K562 (cell line): ENCODE data around the gene RHBDF2. TPM values are rescaled to one million over a fixed set of nuclear protein-coding genes. Genes with fewer than 3 reads are reported as not detected.
A peak's percentile ranks its signal among the peaks of the same experiment; 100 is the strongest.

Source experiments
- ARID3B ChIP-seq: fragments of 250-450 bp; sonication (Bioruptor Pico); IDR thresholded peaks from 2 replicates; pipeline ENCODE4 v1.4.0; 2020; ENCODE audit warnings: borderline replicate concordance
- CBFA2T2 ChIP-seq: fragments of 450-650 bp; conservative IDR thresholded peaks from 2 replicates; pipeline ENCODE4 v1.6.1; 2017; ENCODE audit warnings: mild to moderate bottlenecking
- E2F1 ChIP-seq: sonication (generic); formaldehyde crosslinking; IDR thresholded peaks from 2 replicates; pipeline ENCODE4 v1.8.1; 2023; ENCODE audit warnings: mild to moderate bottlenecking, missing genetic modification reagents, moderate library complexity
- E2F4 ChIP-seq: sonication (generic); formaldehyde crosslinking; IDR thresholded peaks from 2 replicates; pipeline ENCODE4 v1.8.0; 2022; ENCODE audit warnings: mild to moderate bottlenecking, low read depth, missing genetic modification reagents
- KHSRP ChIP-seq: fragments of 450-650 bp; IDR thresholded peaks from 2 replicates; pipeline ENCODE4 v1.6.1; 2017
- LARP7 ChIP-seq: fragments of 450-650 bp; IDR thresholded peaks from 2 replicates; pipeline ENCODE4 v1.6.1; 2016
- MTA2 ChIP-seq: fragments of 450-650 bp; IDR thresholded peaks from 2 replicates; pipeline ENCODE4 v1.6.1; 2016; ENCODE audit warnings: low read depth
- MXD1 ChIP-seq: fragments of 250-450 bp; sonication (Bioruptor Pico); IDR thresholded peaks from 2 replicates; pipeline ENCODE4 v1.8.0; 2021; ENCODE audit warnings: borderline replicate concordance, mild to moderate bottlenecking, moderate library complexity; ENCODE audit not compliant: poor library complexity, severe bottlenecking
- MXI1 ChIP-seq: IDR thresholded peaks from 2 replicates; pipeline ENCODE4 v1.6.1; 2011; ENCODE audit warnings: low read depth, mild to moderate bottlenecking, improper control_type of control experiment, low read length
- NCOA4 ChIP-seq: fragments of 450-650 bp; IDR thresholded peaks from 2 replicates; pipeline ENCODE4 v1.6.1; 2018; ENCODE audit warnings: mild to moderate bottlenecking; ENCODE audit not compliant: partially characterized antibody
- NFATC3 ChIP-seq: fragments of 450-650 bp; IDR thresholded peaks from 2 replicates; pipeline ENCODE4 v1.6.1; 2017; ENCODE audit warnings: mild to moderate bottlenecking
- RBM39 ChIP-seq: fragments of 200-400 bp; formaldehyde crosslinking; optimal IDR thresholded peaks from 2 replicates; pipeline ENCODE3; 2018; ENCODE audit warnings: low read depth, low read length
- TSHZ1 ChIP-seq: fragments of 250-450 bp; sonication (Bioruptor Pico); IDR thresholded peaks from 2 replicates; pipeline ENCODE4 v1.4.0; 2020; ENCODE audit warnings: mild to moderate bottlenecking, moderate library complexity
- U2AF1 ChIP-seq: fragments of 200-400 bp; formaldehyde crosslinking; optimal IDR thresholded peaks from 2 replicates; pipeline ENCODE3; 2017; ENCODE audit warnings: mild to moderate bottlenecking, low read depth, low read length, moderate library complexity
- ZC3H8 ChIP-seq: fragments of 450-650 bp; IDR thresholded peaks from 2 replicates; pipeline ENCODE4 v1.6.1; 2017
- ZNF212 ChIP-seq: fragments of 450-650 bp; formaldehyde crosslinking; IDR thresholded peaks from 2 replicates; pipeline ENCODE4 v1.4.0; 2020; ENCODE audit warnings: mild to moderate bottlenecking
- polyA plus RNA-seq, 8 experiments: library from polyadenylated mRNA; depleted of rRNA in 4 of 8; stranded (reverse) in 5 of 8; unstranded in 3 of 8; fragments of >200 nt; fragmentation: Nextera tagmentation in 2 of 8; fragmentation: Illumina TruSeq in 1 of 8; extraction: Ambion mirVana in 2 of 8; extraction: Trizol in 1 of 8; gene quantifications; 2 replicates each; pipeline versions ENCODE4 v1.2.1 to v1.2.3, GENCODE V29; 2011 to 2014; ENCODE audit warnings: inconsistent platforms in 1 of 8, missing spikeins in 1 of 8
- total RNA-seq, 7 experiments: library from RNA; depleted of rRNA in 6 of 7; stranded (reverse); fragments of >200 nt in 6 of 7; fragmentation: Illumina TruSeq in 2 of 7; extraction: Trizol in 2 of 7; gene quantifications; 2 replicates each; pipeline versions ENCODE4 v1.2.1 to v1.2.3, GENCODE V29; 2011 to 2021; ENCODE audit warnings: low replicate concordance in 1 of 7
- TF ChIP-seq, protein P1 (sequence below): fragments of 450-650 bp; formaldehyde crosslinking; IDR thresholded peaks from 2 replicates; pipeline ENCODE4 v1.4.0; 2020; ENCODE audit warnings: mild to moderate bottlenecking, moderate library complexity
- TF ChIP-seq, protein P2 (sequence below), 2 experiments: fragments of 450-650 bp in 1 of 2; sonication (generic) in 1 of 2; formaldehyde crosslinking in 1 of 2; IDR thresholded peaks in 1 of 2; conservative IDR thresholded peaks in 1 of 2; 2 replicates each; pipeline versions ENCODE4 v1.6.1 to v1.8.1; 2016 to 2023; ENCODE audit warnings: mild to moderate bottlenecking in 2 of 2, moderate library complexity in 2 of 2, inconsistent platforms in 1 of 2, missing genetic modification reagents in 1 of 2

Gene RHBDF2
- total and polyA plus RNA-seq, 9 of the 15 experiments (the other 6 are each of a cell fraction or from before 2014, with no cell fraction given) = 0.04 to 2.8 (median 1.1) TPM

- TF ChIP-seq, protein P1, sequence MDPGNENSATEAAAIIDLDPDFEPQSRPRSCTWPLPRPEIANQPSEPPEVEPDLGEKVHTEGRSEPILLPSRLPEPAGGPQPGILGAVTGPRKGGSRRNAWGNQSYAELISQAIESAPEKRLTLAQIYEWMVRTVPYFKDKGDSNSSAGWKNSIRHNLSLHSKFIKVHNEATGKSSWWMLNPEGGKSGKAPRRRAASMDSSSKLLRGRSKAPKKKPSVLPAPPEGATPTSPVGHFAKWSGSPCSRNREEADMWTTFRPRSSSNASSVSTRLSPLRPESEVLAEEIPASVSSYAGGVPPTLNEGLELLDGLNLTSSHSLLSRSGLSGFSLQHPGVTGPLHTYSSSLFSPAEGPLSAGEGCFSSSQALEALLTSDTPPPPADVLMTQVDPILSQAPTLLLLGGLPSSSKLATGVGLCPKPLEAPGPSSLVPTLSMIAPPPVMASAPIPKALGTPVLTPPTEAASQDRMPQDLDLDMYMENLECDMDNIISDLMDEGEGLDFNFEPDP (CRISPR knock-in tag) = no peak
- peak; percentile 36 for TF ChIP-seq MTA2
- no peak for TF ChIP-seq CBFA2T2
- TF ChIP-seq NCOA4 = peak; percentile 7
- no peak for TF ChIP-seq E2F1
- TF ChIP-seq LARP7 = peak; percentile 83; the same call in 1 of the 2 replicates
- no peak for TF ChIP-seq RBM39
- no peak for TF ChIP-seq U2AF1
- no peak for TF ChIP-seq E2F4 (CRISPR knock-in tag)
- TF ChIP-seq MXI1 = no peak
- TF ChIP-seq ZNF212 = no peak
- peak; percentile 57; the same call in 1 of the 2 replicates for TF ChIP-seq NFATC3
- no peak for TF ChIP-seq MXD1
- no peak for TF ChIP-seq ZC3H8
- no peak for TF ChIP-seq ARID3B (CRISPR knock-in tag)
- no peak for TF ChIP-seq TSHZ1 (CRISPR knock-in tag)
- TF ChIP-seq, protein P2, sequence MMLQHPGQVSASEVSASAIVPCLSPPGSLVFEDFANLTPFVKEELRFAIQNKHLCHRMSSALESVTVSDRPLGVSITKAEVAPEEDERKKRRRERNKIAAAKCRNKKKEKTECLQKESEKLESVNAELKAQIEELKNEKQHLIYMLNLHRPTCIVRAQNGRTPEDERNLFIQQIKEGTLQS (IDR thresholded peaks at IDR 0.05) = no peak
- TF ChIP-seq, protein P2 (CRISPR knock-in tag; conservative IDR thresholded peaks at IDR 0.05) = no peak
- peak; percentile 18; the same call in 1 of the 2 replicates for TF ChIP-seq KHSRP
Measured at GRCh38 chr17:76547642-76548202, 46.5 kb upstream of the RHBDF2 start (continued).
